NOMO-1 treated with dmso at 0.1 percent for 144 hours (cell line): ENCODE data around the gene PRKCZ.

ENCODE experiments used
- DNase-seq: peaks from one replicate; lab custom pipeline; 2025; ENCODE audit not compliant: unreplicated experiment; lab: John Stamatoyannopoulos, UW

Gene PRKCZ

DNA sequence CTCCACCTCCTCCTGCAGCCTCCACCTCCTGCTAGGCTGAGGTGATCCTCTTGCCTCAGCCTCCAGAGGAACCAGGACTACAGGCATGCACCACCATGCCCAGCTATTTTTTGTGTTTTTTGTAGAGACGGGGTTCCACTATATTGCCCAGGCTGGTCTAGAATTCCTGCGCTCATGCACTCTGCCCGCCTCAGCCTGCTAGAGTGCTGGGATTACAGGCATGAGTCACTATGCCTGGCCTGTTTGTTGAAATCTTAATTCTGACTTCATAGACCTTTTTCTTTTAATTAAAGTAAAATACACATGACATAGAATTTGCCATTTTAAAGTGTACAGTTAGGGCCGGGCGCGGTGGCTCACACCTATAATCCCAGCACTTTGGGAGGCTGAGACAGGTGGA is 101.7 kb downstream of the PRKCZ start:
- DNase-seq = no peak

DNA sequence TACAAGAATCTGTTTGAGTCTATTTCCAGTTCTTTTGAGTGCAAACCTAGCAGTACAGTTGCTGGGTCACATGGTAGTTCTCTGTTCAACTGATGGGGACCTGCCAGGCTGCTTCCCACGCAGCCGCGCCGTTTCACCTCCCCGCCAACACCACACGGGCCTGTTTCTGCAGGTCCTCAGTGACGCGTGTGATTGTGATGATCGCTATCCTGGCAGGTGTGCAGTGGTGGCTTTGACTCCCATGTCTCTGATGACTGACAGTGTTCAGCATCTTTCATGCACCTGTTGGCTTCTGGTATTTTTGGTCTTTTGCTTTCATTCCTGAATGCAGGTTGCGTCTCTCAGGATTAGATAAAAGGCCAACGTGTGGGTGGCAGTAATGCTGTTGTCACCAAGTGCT is 102.7 kb downstream of the PRKCZ start:
- DNase-seq = no peak

DNA sequence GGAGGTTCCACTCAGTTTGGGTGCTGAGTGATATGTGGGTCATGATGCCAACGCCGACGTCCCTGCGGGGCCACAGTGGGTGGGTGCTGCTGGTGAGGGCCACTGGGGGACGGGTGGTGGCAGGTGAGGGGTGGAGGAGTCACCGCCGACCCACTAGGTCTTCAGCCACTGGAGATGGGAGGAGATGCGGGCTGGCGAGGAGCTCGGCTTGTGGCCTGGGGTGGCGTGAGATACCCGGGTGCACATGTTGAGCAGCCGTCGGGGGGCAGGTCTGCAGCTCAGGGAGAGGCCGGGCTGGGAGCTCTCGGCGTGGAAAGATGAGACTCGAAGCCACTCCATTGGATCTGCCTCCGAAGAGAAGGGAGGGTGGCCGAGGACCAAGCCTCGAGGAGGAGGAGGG is 103.8 kb downstream of the PRKCZ start:
- no peak for DNase-seq

DNA sequence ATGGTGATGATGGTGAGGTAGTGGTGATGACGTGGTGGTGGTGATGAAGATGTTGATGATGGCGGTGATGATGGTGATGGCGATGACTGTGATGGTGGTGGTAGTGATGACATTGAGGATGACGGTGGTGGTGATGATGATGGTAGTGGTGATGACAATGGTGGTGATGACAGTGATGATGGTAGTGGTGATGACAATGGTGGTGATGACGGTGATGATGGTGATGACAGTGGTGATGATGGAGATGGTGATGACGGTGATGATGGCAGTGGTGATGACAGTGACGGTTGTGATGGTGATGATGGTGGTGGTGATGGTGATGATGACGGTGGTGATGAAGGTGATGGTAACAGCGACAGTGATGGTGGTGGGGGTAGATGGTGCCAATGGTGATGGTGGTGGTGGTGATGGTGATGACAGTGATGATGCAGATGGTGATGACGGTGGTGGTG is 105.0 kb downstream of the PRKCZ start:
- no peak for DNase-seq

DNA sequence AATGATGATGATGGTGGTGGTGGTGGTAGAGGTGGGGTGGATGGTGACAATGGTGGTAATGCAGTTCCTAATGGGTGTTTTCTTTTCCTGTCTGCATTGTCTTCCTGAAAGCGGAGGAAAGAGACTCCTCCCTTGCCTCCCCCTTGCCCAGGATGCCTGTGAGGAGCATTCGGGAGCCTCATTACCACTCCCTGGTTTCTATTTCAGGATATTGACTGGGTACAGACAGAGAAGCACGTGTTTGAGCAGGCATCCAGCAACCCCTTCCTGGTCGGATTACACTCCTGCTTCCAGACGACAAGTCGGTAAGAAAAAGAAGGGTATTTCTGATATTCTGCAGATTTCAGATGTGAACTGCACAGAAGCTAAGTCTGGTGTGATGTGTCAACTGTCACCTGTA is 105.6 kb downstream of the PRKCZ start:
- DNase-seq = no peak

DNA sequence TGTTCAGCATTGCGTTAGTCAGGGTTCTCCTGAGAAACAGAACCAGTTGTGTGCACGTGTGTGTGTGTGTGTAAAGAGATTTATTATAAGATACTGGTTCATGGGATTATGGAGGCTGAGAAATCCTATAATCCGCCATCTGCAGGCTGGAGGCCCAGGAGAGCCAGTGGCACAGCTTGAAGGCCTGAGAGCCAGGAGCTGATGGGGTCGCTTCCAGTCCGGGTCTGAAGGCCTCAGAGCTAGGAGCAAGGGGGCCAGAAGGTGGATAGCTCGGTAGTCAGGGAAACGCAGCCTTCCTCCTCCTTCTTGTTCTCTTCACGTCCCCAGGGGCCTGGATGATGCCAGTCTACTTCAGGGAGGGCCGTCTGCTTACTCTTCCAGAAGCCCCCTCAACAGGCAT is 106.7 kb downstream of the PRKCZ start:
- DNase-seq = no peak

DNA sequence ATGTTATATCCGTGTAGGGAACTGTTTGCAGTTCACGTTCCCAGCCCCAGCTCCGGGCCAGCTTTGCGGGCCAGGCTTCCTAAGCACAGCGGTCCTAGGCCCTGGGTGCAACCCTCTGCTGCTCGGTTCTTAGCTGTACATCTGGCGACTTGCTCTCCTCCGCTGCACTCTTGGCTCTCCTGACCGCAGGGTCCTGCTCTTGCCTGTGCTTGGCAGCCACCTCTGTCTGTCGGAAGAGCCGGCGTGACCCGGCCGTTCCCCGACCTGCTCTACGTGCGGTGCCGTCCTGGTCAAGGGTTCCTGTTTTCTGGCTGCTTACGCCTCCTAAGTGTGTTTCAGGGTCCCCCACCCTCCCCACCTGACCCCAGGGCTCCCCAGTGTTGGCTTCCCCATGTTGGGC is 107.6 kb downstream of the PRKCZ start:
- no peak for DNase-seq

DNA sequence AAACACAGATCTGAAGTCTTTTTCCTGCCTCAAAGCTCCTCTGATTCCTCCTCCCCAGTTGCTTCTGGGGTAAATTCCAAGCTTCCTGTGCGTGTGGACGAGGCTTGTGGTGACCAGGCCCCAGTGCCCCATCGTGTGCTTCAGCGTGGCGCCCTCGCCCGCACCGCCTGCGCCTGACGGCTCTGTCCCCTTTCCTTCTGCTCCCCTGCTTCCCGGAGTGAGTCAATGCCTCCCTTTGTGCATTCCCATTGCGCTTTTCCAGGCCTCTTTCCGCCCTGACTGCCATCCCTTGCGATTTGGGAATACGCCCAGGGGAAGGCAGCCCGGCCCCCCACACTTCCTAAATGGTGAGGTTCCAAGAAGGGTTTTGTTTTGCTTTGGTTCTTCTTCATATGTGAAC is 108.1 kb downstream of the PRKCZ start:
- no peak for DNase-seq

DNA sequence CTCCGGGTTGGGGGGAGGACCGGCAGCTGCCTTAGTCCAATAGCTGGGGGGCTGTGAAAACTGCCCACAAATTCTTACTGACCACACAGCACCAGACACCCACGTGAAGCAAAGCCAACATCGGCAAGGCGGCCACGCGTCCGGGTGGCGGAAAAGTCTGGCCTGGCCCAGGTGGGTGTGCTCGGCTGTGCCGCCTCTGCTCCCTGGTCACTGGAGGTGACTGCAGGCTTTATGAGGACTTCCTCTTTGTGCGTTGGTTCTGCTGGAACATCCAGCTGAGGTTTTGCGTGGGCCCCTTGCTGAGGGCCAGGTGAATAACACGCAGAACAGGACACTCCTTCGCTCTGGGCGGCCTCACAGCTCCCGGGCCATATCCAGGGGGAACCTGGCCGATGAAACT is 108.9 kb downstream of the PRKCZ start:
- DNase-seq = peak; percentile 11

DNA sequence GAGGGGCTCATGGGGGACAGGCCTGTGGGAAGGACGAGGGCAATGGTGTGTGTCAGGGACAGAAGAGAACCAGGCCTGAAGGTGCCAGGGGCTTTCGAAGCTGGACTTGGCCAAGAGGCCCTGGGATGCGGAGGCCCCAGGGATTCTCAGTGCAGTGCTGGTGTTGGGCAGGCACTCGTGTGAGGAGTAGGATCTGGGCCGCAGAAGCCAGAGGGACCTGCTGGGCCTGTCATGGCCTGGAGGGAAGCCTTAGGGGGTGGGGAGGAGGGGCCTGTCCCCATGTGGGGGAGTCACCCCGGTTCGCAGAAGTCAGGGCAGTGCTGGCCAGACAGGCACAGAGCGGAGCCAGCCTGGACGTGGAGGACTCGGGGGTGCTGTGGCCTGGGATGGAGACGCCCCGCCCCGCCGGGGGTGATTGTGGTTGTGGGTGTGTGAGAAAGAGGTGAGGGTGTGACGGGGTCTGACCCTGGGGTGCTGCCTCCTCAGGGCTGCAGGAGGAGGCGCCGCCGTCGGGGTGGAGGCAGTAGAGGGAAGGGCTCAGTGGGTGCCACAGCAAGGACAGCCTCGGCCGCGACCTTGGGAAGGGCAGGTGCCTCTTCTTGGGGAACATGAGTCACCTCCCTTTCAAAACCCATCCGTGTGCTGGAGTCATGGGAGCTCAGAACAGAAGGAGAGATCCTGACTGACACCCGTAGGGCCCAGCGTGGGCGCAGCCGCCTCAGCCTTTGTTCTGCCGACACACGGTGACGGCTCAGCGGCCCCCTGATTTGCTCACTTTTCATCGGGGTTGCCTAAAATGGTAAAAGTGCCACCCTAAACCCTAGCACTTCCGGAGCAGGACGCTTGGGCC is 110.5 kb downstream of the PRKCZ start:
- DNase-seq = no peak

DNA sequence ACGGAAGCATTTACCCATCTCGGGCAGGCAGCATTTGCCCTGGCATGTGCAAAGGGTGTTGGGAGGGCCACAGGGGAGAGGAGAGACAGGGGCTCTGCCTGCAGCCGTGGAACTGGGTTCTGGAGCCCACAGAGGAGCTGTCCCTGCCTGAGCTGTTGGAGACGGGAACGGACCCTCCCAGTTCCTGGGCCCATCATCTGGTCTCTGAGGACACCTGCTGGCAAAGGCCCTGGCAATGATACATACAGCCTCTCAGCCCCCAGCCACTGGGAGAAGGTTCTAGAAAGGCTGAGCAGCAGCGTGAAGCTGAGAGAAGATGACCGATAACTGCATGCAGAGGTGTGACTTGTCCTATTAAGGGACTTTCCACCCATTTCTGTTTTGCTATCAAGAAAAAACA is 113.0 kb downstream of the PRKCZ start:
- DNase-seq = no peak

DNA sequence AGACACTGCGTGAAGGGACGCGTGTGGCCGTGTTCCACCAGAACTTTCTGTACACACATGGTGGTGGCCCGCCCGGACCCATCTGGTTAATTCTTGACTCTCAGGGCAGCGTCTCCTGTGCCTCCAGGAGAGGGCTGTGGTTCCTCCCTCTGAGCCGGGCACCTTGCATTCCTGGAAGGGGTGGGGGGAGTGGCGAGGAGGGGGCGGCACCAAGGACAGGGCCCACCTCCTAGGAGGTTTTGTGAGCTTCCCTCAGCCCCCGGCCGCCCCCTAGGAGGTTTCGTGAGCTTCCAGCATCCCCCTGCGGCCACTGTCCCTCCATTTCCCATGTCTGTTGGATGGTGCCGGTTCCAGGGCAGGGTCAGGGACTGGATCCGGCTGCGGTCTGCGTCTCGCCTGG is 115.4 kb downstream of the PRKCZ start:
- no peak for DNase-seq

DNA sequence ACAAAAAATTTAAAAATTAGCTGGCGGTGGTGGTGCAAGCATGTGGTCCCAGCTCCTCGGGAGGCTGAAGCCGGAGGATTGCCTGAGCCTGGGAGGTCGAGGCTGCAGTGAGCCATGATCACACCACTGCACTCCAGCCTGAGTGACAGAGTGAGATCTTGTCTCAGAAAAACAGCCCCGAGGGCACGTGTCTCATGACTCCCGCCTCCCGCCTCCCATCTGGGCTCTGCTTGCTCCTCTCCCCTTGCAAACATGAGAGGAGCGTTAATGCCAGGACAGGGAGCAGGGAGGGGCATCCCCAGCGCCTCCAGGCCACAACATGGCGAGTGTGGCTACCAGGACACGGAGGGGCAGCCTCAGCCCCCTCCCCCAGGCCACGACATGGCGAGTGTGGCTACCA is 116.0 kb downstream of the PRKCZ start:
- DNase-seq = no peak

DNA sequence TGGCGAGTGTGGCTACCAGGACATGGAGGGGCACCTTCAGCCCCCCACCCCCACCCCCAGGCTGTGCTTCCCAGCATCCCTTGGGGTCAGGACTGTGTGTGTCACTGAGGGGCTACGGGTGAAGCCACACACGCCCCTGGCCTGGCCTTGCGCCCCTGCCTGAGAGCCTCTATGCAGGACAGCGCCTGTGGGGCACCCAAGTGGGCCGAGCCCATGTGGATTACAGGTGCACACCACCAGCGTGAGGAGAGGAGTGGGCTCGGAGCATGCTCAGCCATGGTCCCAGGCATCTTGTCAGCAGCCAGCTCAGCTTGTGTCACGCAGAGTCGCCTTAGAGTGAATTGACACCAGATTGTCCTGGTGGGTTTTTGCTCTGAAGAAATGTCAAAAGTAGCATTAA is 116.5 kb downstream of the PRKCZ start:
- DNase-seq = no peak

DNA sequence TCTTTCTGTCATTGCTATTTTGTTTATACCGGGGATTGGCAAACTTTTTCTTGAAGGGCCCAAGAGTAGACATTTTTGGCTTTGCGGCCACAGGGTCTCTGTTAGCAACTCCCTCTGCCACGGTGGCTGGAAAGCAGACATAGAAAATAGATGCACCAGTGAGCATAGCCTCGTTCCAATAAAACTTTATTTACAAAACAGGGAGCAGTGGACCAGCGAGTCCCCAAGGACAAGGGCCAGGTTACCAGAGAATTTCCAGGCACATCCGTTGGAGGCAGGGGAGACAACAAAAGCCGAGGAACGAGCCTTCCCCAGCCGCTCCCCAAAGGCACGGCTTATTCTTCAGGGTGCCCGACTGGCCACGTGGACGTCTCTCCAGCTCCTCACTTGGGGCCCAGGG is 117.9 kb downstream of the PRKCZ start:
- no peak for DNase-seq

DNA sequence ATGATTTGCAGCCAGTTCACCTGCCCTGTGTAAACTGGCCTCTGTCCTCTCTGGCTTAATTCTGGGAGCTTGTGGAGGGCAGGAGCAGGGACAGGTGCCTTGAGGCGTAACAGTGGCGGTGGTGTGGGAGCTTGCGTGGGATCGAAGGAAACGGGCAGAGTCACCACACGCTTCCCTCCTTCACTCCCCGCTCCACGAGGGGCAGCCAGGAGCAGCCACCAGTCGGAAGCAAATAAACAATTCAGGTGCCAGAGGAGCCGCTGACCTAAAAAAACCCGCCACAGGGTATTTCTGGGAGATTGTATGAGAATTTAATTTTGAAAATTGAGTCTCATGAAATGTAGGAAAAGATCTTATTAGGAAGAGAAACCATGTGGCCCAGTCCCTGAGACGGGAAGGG is 118.3 kb downstream of the PRKCZ start:
- no peak for DNase-seq

DNA sequence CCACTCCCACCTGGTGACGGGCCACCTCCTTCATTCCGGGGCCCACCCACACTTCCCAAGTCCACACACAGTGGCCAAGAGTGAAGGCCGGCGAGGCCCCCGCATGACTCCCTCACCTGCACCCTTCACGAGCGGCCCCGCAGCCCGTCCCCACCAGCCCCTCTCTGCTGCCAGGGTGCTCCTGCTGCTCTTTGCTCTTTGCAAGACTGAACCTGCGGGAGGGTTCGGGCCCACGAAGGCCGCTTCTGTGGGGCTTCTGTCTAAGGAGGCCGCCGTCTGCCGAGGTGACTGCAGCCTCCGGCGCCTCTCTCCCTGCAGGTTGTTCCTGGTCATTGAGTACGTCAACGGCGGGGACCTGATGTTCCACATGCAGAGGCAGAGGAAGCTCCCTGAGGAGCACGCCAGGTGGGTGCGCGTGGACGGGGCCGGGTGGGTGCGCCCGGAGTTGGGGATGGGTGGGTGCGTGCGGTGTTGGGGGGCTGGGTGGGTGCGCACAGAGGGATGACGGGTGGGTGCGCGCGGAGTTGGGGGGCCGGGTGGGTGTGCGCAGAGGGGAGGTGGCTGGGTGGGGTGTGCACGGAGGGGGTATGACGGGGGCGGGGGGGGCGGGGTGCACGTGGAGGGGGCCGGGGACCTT is 119.1 kb downstream of the PRKCZ start:
- DNase-seq = no peak

DNA sequence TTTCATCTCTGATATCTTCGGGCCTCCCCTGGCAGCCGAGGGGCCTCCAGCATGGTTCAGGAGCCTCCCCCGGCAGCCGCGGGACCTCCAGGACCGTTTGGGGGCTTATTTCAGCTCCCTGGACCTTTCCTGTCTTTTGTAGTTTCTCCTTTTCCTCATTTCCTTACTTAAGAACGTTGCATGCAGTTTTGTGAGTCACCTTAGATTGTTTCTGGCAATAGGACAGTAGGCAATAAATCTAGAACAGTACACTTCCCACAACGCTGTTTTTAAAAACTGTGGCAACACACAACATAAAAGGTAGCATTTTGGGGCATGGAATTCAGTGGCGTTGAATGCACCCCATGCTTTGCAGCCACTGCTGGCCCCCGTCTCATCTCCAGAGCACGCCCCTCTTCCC is 120.0 kb downstream of the PRKCZ start:
- peak; percentile 41 for DNase-seq

DNA sequence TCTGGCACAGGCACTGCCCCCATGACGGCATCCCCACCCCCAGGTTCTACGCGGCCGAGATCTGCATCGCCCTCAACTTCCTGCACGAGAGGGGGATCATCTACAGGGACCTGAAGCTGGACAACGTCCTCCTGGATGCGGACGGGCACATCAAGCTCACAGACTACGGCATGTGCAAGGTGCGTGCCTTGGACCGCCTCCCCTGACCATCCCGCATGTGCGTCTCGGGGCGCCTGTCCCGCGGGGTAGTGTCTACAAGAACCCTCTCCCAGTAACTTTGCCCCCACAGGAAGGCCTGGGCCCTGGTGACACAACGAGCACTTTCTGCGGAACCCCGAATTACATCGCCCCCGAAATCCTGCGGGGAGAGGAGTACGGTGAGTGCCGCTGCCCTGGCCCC is 121.8 kb downstream of the PRKCZ start:
- DNase-seq = no peak

DNA sequence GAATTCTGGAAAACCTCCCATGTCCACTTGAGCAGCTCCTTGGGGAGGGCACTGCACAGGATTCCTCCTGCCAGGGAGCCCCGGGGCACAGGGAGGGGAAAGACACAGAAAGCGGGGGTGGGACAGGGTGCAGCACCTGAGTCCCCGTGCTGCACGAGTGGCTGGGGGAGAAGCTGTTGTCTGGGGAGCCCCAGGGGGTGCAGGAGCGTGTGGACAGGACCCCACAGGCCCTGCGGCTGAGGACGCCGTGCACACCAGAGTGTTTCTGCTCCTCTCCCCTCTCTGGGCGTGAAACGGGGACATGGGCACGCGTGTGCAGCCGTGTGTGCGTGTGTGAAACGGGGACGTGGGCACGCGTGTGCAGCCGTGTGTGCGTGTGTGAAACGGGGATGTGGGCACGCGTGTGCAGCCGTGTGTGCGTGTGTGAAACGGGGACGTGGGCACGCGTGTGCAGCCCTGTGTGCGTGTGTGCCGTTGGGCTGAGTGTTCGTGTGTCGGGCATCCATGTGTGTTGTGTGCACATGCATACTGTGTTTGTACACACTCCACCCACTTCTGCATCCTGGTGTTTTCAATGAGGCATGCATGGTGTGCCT is 122.4 kb downstream of the PRKCZ start:
- DNase-seq = no peak

DNA sequence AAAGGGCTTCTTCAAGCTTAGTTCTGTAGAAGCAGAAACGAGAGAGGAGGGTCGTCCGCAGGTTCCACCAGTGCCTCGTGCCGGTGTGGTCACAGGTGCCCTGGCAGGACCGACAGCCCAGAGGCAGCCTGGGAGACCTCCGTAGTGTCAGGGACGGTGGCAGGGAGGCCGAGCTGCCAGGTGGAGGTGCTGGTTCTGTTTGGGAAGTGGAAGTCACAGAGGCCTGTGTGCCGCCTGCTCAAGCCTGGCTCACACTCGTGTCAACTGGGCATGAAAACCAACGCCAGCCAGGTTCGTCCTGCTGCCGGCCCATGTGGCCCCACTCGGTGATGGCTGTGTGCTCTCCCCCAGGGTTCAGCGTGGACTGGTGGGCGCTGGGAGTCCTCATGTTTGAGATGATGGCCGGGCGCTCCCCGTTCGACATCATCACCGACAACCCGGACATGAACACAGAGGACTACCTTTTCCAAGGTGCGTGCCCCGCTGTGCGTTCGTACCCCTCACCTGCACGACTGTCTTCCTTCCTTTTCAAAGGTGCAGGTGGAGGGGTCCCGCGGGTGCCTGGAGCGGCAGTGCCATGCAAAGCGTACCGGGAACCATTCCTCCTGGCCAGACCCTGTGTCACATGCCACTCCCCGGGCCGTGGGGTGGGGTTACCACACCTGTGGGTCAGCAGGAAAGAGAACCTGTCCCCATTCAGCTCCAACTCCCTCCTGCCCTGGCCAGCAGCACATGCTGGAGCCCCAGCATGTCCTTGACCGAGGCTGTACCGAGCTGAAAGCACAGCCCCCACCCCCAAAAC is 123.5 kb downstream of the PRKCZ start:
- DNase-seq = no peak
